Stomach (tissue), 4 donors: Measurements from ENCODE around the gene CHMP3.

ENCODE experiments used
- CTCF ChIP-seq, 7 experiments: fragments of 450-650 bp in 4 of 7; fragments of 200-600 bp in 3 of 7; sonication (generic) in 3 of 7; IDR thresholded peaks; one replicate each; pipeline ENCODE4 v1.5.1; 2016 to 2019; ENCODE audit warnings: antibody characterized with exemption in 7 of 7, control low read depth in 2 of 7, mild to moderate bottlenecking in 1 of 7
- POLR2A ChIP-seq, 4 donors: fragments of 450-650 bp; IDR thresholded peaks; one replicate each; pipeline ENCODE4 v1.6.1; 2016; ENCODE audit warnings: antibody characterized with exemption in 4 of 4, control low read depth in 2 of 4, mild to moderate bottlenecking in 1 of 4, moderate library complexity in 1 of 4

- TF ChIP-seq CTCF (IDR thresholded peaks at IDR 0.05) (no peak), POLR2A (IDR thresholded peaks at IDR 0.05) (no peak)
Measured at GRCh38 chr2:86480105-86480504, 83.1 kb downstream of the CHMP3 start.
